NCI-H187 treated with DMSO at 0.1 percent for 48 hours (cell line): ENCODE data around the gene ITGB4.
"Not testable (repeated sequence)": the region's sequence is repeated elsewhere in the genome, so short reads cannot be mapped to it uniquely, and the experiment has no call there.

Experiments
- DNase-seq: peaks from one replicate; lab custom pipeline; 2025; lab: John Stamatoyannopoulos, UW

Gene ITGB4

GRCh38 chr17:75771334-75772281, 50.3 kb downstream of the ITGB4 start:
- no peak for DNase-seq

GRCh38 chr17:75773121-75773807, 52.0 kb downstream of the ITGB4 start:
- DNase-seq = no peak

- no peak for DNase-seq
Measured at GRCh38 chr17:75773808-75774470, 52.7 kb downstream of the ITGB4 start.

- no peak for DNase-seq
Measured at GRCh38 chr17:75774471-75774990, 53.3 kb downstream of the ITGB4 start.

- DNase-seq = no peak
Measured at GRCh38 chr17:75774991-75775668, 53.9 kb downstream of the ITGB4 start.

DNA sequence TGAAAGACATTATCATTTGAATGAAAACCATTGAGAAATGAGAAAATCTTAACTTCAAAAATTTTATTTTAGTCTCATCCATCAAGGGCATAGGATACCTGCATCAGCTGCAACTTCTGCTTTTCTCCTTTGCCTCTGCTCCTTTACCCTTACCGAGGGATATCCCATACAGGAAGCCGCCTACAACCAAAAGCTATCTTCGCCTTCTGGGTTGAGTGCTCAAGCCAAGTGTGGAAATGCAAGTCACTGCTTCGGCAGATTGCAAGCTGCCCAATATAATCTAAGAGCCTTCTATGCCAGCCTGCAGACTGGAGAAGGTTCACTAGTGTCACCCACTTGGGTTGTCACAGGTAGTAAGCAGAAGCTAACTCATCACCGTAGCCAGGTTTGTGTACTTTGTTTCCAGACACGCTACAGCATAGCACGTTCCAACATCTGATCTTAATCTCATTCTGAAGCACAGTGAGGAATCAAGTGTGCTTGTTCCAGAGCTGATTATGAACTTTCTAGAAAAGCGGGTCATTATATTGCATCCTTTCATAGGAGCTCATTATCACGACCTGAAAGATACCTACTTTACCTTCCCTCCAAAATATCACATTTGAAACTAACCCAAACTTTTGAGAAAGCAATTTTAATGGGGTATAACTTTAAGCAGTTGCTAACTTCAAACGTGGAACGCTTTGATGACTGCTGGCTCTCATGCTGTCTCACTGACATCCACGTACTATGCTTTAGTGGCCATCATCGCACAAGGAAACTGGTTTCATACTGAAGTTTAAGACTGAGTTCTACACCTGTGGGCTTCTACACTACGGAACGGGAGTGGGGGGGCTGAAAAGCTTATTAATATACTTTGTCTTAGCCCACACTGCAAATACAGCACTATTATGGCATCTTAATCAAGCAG, 55.4 kb downstream of the ITGB4 start:
- DNase-seq = no peak

DNA sequence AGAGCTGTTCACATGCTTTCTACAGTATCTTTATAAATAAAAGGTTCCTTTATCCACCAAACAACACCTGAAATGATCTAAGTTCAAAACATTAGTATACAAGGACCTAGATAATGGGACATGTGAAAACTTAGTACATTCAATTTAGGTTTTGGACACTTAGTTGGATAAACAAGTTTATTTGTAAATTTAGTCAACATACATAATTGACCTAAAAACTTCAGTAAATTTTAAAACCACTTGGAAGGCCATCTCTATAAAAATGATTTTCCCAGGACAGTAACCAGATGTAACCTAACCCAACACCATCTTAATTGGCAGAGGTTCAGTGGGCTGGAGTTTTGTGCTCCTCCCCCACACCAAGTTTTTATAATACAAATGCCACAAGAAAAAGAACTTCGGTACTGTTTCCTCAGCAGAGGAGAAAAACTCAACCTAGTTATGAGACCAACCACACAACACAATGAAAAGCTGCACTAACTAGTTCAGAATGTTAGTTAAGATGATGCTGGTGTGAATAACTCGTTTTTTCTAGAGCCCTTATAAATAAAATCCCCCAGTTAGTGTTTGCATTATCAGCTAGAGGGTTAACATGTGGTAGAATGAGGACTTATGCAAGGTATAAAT, 56.1 kb downstream of the ITGB4 start:
- no peak for DNase-seq

GRCh38 chr17:75778066-75778860, 57.0 kb downstream of the ITGB4 start:
- not testable (repeated sequence) for DNase-seq

GRCh38 chr17:75778861-75779249, 57.6 kb downstream of the ITGB4 start:
- no peak for DNase-seq

DNA sequence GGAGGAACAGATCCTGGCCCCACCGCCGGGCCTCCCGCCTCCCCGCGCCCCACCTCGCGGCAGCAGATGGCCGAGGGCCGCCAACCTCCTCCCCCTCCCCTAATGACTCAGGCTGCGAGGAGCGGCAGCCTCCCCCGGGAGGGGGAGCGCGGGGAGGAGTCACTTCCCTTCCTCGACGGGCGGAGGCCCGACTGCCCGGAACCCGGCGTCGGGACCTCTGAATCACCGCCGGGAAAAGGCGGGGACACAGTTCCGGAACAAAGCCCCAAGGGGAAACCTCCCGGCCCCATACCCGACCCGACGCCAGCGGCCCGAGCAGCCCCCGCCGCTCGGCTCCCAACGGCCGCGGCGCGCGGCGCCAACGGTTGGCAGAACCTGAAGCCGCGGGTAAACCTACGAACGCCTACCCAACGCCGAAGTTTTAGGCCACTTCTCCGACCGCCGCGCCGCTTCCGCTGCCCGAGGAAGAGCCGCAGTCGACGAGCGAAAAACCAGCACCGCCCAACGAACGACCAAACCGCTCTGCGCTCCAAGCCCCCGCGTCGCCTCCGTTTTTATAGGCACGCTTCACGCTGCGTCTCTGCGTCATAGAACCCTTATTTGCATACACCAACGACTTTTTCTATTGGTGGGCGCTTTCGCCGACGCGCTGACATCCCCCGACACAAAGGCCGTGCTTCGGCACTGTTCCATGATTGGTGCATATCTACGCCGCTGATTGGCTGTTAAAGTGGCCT, 58.2 kb downstream of the ITGB4 start:
- peak; percentile 96 for DNase-seq

DNA sequence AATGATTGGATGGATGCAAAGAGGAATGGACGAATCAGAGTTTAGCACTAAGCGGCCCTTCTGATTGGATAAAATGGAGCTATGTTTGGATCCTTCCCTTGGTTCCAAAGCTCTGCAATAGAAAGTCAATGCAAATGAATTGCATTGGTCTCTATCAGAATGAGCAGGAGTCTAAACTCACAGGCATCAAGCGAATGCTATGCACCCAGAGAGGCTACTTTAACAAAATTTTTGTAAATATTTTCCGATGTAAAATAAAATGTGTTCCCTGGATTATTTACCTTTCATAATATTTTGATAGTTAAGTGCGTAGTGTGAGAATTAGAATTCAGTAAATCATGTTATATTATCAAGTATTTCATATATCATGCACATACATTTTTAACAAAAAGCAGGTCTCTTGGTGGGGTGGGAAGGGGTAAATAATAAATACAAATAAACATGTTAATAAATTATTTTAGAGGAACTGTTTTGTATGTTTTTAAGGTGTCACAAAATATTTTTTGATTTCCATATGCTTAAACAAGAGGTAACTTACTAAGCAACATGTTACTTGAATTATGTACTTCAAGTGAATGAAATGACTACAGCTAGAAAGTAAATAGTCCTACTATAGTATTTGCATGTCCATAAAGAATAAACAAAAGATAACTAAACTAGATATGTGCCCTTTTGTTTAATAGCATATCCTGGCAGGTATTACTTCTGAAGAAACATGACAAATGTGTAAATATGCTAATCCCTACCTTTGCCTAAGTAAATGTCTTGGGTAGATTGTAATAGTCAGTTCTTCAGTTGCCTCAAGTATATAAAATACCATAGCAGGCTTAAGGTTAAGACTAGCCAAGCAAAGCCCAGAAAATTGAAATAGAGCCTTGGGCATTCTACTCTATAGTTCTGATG, 59.0 kb downstream of the ITGB4 start:
- DNase-seq = no peak

- DNase-seq = no peak
Measured at GRCh38 chr17:75783069-75783783, 62.0 kb downstream of the ITGB4 start.

DNA sequence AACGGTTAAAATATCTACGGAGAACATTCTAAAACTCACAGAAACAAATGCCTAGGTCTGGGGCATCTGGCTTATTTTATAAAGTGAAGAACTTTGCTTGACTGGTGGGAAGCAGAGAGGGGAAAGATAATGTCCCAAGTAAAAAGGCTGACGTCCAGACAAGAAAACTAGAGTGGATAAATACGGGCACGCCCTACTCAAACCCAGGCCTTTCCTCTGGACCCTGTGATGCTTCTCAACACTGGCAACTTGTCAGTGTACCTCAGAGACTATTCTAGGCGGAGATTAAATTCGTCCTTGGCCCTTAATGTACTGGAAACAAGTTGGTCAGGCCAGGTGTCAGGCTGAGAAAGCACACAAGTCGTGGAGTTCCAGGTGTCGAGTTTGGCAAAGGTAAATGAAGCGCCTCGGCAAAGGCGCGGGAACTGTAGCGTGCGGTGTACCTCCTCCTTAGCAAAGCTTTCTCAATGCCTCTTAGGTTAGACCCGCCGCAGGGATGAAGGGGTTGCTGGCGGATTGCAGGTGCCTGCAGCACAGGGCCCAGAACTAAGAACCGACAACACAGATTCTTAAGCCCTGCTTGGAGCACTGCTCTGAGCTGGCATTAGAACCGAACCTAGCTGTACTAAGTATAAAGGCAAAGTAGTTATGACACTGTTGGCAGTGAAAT, 62.7 kb downstream of the ITGB4 start:
- no peak for DNase-seq

DNA sequence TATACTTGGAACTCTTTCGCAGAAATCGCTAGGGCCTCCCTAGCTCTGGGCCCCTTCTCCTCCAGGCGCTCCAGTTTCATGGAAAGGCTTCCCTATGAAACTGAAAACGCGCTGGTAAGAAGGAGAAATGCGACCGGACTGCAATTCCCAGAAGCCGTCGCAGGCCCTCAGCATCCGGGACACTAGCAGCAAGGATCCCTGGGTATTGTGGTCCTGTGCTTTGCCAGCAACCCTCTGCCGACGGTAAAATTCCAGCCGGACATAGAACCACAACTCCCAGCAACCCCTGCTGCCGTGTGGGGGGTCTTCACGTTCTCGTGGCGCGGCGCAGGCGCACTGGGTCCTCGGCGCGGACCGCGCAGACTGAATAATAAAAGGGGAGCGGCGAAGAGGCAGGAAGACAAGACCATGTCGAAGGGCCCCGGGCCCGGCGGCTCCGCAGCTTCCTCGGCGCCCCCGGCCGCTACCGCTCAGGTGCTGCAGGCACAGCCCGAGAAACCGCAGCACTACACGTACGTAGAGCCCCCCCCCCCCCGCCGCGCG, 63.3 kb downstream of the ITGB4 start, which contains the start of gene UNK:
Gene UNK, plus strand, starts transcription at position 334 of the 543 bp plus-strand sequence. Its CDS starts 75 bp downstream, at position 409.
- DNase-seq = peak; percentile 95

GRCh38 chr17:75785016-75785890, 64.0 kb downstream of the ITGB4 start:
- DNase-seq = no peak
